Dermis blood vessel endothelial cell (primary cell): ENCODE results near the gene SNRPF. TPM values are rescaled to one million over a fixed set of nuclear protein-coding genes. Genes with fewer than 3 reads are reported as not detected.
A peak's percentile ranks its signal among the peaks of the same experiment; 100 is the strongest.
"Not testable (repeated sequence)": the region's sequence is repeated elsewhere in the genome, so short reads cannot be mapped to it uniquely, and the experiment has no call there.

ENCODE experiments used
- DNase-seq: peaks from one replicate; pipeline ENCODE4 v3.0.0; 2010
- total RNA-seq: library from RNA; depleted of rRNA; stranded (reverse); fragments of >200 nt; gene quantifications from 2 replicates; pipeline ENCODE4 v1.2.3, GENCODE V29; 2014

Gene SNRPF
- 14.5 and 15.4 TPM in 2 replicates for total RNA-seq

- DNase-seq = peak; percentile 98
Observed at GRCh38 chr12:95858451-95859343, at the start of gene SNRPF. TSS of gene SNRPF (plus strand) at chr12:95858952. CDS start at chr12:95859074, 122 bp downstream.

DNA sequence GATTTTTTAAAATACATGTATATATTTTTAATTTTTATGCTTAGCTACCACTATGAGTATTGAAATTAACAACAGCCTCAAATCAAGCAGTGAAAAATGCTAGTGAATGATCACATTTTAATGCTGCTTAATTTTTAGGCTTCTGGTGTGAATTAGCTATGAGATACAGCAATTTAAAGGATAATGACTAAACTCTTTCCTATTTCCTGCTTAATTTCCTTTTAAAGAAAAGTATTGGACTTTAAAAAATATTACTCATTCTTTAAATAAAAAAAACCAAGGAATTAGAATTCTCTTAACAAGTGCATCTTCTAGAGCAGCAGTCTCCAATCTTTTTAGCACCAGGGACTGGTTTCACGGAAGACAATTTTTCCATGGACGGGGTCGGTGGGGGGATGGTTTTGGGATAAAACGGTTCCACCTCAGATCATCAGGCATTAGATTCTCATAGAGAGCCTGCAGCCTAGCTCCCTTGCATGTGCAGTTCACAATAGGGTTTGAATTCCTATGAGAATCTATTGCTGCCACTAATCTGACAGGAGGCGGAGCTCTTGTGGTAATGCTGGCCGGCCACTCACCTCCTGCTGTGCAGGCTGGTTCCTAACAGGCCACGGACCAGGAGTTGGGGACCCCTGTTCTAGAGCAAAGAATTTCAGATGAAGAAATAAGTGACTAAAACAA, 49.6 kb upstream of the SNRPF start:
- peak; percentile 65 for DNase-seq

- no peak for DNase-seq
Observed at GRCh38 chr12:95810411-95810810, 48.3 kb upstream of the SNRPF start.

- not testable (repeated sequence) for DNase-seq
Observed at GRCh38 chr12:95812155-95812554, 46.6 kb upstream of the SNRPF start.

GRCh38 chr12:95815632-95816212, 43.0 kb upstream of the SNRPF start:
- peak; percentile 69 for DNase-seq

DNA sequence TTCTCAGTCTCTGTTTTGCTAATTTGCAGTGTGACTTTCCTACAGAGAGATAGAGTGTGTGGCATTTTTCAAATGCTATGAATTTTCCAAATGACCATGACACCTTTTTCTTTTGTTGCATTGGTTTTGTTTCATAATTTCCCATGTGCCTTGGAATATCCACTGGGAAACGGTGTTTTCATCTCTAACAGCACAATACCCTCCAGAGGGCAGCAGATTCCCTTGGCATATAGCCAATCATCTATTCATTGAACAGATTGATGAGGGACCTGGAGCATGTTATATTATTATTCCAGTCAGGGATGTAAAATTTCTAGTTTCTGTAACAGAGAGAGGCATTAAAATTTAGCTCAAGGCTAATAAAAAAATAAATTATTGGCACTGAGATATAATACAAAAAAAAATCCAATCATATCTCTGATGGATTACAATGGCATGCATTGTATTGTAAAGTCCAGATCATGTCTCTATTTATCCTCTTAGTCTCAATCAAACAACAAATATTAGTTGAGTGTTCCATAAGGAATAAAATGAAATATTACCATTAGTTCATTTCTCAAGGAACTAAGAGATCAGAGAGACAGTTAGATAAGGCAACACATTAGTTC, 38.6 kb upstream of the SNRPF start:
- DNase-seq = peak; percentile 83

DNA sequence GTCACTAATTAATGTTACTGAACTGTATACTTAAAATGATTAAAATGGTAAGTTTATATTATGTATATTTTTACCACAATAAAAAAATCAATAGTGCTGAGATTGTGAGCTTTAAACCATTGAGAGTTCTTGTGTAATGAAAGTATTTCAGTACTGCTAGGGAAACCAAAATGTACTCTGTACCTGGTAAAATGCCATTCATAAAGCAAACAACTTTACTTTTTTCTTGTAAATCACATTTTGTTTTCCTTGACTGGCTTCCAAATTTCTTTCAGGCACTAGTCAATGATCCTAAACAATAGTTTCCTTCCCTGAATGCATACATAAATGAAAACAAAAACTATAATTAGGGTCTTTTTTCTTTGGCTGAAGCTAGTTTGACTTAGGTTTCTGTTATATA, 29.4 kb upstream of the SNRPF start:
- DNase-seq = peak; percentile 55

GRCh38 chr12:95830335-95831089, 28.2 kb upstream of the SNRPF start:
- no peak for DNase-seq

DNA sequence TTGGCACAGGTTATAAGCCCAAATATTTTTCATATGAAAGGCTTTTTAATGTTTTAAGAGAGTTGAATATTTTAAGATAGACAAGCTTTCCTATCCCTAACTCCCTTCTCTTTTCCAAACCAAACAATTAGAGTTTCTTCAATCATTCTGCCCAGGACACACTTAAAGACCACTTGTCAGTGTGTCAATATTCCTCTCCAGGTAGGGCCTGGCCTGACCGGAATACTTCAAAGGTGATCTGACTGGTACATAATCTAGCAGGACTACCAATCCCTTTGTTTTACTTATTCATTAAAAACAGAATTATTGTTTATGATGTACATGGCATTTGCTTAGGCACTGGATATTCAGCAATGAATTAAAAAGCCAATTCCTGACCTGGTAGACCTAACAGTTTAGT, 24.2 kb upstream of the SNRPF start:
- DNase-seq = no peak

DNA sequence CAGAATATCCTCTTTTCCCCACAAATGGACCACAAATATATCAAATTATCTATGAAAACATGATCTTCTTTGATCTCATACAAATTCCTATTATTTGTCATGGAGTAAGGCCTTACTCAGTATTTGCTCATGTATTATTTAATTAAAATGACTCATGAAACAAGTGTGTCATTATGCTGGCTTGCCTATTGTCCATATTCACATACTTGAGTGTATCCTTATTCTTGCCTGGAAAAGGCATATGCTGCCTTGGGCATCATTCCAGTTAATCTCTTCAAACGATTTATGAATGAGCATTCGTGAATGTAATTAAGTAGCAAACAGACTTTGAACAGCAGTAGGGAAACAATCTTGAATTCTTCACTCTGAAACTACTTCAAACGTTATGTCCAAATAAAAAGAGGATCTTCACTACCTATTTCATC, 22.6 kb upstream of the SNRPF start:
- DNase-seq = peak; percentile 90

DNA sequence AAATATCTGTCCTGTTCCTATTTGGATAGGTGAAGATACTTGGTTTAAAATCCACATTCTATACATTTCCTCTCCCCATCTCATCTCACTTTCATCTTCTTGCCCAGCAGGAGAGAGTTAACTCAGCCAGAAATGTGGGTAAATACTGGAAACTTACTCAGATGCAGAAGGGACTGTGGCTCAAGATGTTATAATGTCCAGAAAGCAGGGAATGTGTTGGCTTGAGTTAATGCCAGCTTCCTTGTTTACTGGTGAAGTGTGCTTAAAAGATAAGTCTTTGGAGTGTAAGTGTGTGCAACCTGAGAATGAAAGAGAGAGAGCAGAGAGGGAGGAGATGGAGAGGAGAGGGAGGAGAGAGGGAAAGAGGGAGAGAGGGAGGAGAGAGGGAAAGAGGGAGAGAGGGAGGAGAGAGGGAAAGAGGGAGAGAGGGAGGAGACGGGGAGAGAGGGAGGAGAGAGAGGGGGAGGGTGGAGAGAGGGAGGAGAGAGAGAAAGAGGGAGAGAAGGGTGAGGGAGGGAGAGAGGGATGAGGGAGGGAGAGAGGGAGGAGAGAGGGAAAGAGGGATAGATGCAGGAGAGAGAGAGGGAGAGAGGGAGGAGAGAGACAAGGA, 22.0 kb upstream of the SNRPF start:
- peak; percentile 38 for DNase-seq

- peak; percentile 24 for DNase-seq
Observed at GRCh38 chr12:95837240-95838038, 21.3 kb upstream of the SNRPF start.

DNA sequence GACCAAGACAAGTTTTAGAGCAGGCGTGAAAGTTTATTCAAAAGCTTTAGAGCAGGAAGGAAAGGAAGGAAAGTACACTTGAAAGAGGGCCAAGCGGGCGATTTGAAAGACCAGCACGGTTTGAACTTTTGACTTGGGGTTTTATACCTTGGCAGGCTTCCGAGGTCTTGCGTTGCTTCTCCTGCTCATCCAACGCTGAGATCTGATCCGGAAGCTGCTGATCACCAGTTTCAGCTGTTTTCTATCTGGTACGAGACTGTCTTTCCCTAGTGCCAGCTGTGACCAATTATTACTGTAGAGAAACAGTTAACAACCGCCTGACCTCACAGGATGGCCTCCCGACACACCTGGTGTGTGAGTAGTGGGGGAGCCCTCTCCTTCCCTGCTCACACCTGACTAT, 20.6 kb upstream of the SNRPF start:
- peak; percentile 43 for DNase-seq

- not testable (repeated sequence) for DNase-seq
Observed at GRCh38 chr12:95842426-95842825, 16.3 kb upstream of the SNRPF start.

- peak; percentile 77 for DNase-seq
Observed at GRCh38 chr12:95848575-95849388, 10.0 kb upstream of the SNRPF start.

DNA sequence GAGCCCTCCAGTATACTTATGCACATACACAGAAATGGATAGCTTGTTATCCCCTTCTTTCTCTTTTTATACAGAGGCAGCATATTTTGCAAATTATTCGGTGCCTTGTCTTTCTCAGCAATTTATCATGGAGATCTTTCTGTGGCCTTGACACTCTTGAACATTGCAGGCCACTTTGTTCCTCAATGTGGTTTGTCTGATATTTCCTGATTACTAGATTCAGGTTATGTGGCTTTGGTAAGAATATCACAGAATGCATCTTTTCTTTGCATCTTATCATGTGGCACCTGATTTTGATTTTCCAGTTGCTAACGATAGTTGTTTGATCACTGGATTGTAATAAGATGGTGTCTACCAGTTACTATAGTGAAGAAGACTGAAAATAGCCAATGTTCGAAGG, 7.1 kb upstream of the SNRPF start:
- DNase-seq = no peak

- no peak for DNase-seq
Observed at GRCh38 chr12:95852133-95852532, 6.6 kb upstream of the SNRPF start.

DNA sequence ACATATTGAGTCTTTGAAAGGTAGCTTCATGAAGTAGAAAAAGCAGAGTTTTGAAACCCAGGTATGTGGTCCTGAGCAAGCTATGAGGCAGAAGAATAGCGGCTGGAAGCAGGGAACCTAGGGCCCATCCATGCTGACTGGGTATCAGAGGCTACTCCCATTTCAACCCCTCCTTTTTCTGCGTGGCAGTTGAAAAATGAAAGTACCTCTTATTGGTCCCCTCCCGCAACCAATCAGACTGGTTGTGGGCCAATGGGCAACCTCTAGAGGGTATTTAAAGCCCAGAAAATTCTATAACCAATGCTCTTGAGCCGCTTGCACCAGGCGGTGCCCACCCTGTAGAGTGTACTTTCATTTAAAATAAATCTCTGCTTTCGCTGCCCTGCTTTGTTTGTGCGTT, 1.6 kb upstream of the SNRPF start:
- no peak for DNase-seq

DNA sequence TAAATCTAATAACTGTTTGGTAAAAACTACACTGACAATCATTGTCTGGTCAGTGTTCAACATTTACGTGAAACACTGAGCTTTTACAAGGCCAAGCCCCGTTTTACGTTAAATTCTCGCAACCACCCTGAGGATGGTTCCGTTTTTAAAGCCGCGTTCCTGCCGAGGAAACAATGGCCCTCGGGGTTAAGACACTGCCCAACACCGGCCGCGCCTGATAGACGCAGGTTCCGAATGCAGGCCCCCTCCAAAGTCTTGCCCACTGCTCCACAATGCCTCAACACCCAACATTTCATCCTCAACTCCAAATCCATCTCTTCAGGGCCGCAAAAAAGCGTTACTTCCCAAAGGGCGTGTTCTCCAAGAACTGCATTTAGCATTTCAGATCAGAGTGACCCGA, 953 bp upstream of the SNRPF start:
- no peak for DNase-seq

- DNase-seq = peak; percentile 44
Observed at GRCh38 chr12:95859344-95859816, 628 bp downstream of the SNRPF start.
